Uterine smooth muscle cell (primary cell): Measurements from ENCODE around the gene DUSP11. TPM values are rescaled to one million over a fixed set of nuclear protein-coding genes. Genes with fewer than 3 reads are reported as not detected.

Experiments
- total RNA-seq: library from RNA; depleted of rRNA; stranded (reverse); fragments of >200 nt; gene quantifications from 2 replicates; pipeline ENCODE4 v1.2.3, GENCODE V29; 2014

DUSP11 gene
- 23.7 and 26.9 TPM in 2 replicates for total RNA-seq

GRCh38 chr2:73779467-73780236, at the start of gene DUSP11:
DUSP11 (minus strand) TSS chr2:73780103; CDS start chr2:73779974, 129 bp downstream.

GRCh38 chr2:73828818-73829570, 49.1 kb upstream of the DUSP11 start, which contains the start of gene STAMBP:
STAMBP (plus strand) TSS chr2:73828961; CDS start chr2:73830857, 1,896 bp downstream.

GRCh38 chr2:73783883-73784282, 4.0 kb upstream of the DUSP11 start, which contains the start of gene C2orf78:
C2orf78 (plus strand) TSS chr2:73784183; CDS start chr2:73784310, 127 bp downstream.

GRCh38 chr2:73736855-73737779, 42.8 kb downstream of the DUSP11 start, which contains the start of gene TPRKB:
TPRKB (minus strand) TSS chr2:73737345; CDS start chr2:73734569, 2,776 bp downstream.

Other genes starting within 250 kb of the DUSP11 start
- gene NAT8, start 137.7 kb downstream of the DUSP11 start, total RNA-seq = not detected in 2 replicates
- 17.6 and 54.6 TPM in 2 replicates for gene TPRKB, start 42.8 kb downstream of the DUSP11 start, total RNA-seq
- not detected in 2 replicates for gene C2orf78, start 4.1 kb upstream of the DUSP11 start, total RNA-seq
- 22.1 and 23.0 TPM in 2 replicates for gene STAMBP, start 48.9 kb upstream of the DUSP11 start, total RNA-seq
- gene ACTG2, start 112.9 kb upstream of the DUSP11 start, total RNA-seq = 2.9 and 6.2 TPM in 2 replicates
- 52.6 and 55.7 TPM in 2 replicates for gene DGUOK, start 146.8 kb upstream of the DUSP11 start, total RNA-seq
- 2.9 and 4.2 TPM in 2 replicates for gene TET3, start 204.8 kb upstream of the DUSP11 start, total RNA-seq